T-helper 2 cell treated with Interferon-gamma antibody and Interleukin-4, amounts not matched to agents 100 ng/mL and 5 ng/mL, for 36 hours (primary cell): Measurements from ENCODE around the gene KDM2A. TPM values are rescaled to one million over a fixed set of nuclear protein-coding genes. Genes with fewer than 3 reads are reported as not detected.

Source experiments
- intact Hi-C: fragments of 100-400 bp; cut with micrococcal nuclease; formaldehyde crosslinking; loops from one replicate; pipeline ENCODE4 v1.15.1; 2023
- total RNA-seq: library from RNA; stranded (reverse); gene quantifications from 2 replicates; pipeline ENCODE4 v1.2.3, GENCODE V29; 2022

Gene KDM2A
- total RNA-seq, 1 donor from 2014 or later = 97.8 TPM

- intact Hi-C loops = no loop called here
Measured at GRCh38 chr11:67295846-67296245, 176.8 kb downstream of the KDM2A start.

DNA sequence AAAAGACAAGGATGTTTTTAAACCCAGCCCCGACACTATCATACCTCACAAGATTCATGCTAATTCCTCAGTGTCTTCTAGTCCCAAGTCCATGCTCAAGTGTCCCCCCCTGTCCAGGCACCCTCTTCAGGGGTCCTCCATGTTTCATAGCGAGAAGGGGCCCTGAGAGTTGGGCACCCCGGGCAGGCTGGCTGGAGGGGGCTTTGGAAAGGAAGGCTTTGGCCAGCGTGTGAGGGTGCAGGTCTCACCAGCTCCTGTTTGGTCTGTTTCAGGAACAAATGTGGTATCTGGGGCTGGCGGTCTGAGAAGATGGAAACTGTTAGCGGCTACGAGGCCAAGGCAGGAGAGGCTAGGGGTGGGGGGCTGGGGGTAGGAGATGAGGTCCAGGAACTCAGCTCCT lies 179.7 kb downstream of the KDM2A start:
- intact Hi-C loops = no loop called here

DNA sequence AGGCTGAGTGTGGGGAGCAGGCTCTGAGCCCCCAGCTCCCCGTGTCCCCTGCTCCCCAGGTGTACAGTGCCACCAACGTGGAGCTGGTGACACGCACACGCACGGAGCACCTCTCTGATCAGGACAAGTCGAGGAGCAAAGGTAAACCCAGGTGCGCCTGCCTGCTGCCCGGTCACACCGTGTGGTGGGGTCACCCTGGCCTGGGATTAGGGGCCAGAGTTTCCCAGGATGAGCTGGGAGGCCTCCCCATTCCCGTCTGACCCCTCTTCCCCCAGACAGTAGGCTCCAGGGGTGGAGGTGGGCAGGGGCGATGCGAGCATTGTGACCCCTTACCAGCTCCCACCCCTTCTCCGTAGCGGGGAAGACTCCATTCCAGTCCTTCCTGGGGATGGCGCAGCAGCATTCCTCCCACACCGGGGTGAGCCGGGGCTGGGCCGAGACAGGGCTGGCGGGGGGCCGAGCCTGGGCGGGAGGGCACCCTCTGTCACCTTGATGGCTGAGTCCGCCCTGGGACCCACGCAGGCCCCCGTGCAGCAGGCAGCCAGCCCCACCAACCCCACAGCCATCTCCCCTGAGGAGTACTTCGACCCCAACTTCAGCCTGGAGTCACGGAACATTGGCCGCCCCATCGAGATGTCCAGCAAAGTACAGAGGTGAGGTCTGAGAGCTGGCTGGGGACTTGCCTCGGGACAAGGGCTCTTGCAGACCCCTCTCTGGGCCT lies 180.6 kb downstream of the KDM2A start:
- intact Hi-C loops = no loop called here

GRCh38 chr11:67300256-67300755 lies 181.2 kb downstream of the KDM2A start:
- intact Hi-C loops = no loop called here

DNA sequence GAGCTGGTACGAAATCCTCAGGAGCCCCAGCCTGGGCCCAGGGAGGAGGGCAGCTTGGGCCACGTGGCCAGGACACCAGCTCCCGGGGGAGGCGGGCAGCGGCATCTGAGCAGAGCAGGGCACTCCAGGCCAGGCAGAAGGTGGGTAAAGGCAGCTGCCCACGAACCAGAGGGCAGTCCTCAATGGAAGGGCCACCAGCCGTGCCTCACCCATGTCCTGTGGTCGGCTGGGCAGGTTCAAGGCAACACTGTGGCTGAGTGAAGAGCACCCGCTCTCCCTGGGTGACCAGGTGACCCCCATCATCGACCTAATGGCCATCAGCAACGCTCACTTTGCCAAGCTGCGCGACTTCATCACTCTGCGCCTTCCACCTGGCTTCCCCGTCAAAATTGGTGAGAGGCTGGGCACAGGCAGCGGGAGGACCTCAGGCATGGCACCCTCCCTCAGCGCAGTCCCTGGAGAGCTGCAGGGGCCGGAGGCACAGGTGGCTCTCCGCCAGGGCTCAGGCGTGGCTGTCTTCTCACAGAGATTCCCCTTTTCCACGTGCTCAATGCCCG lies 181.8 kb downstream of the KDM2A start:
- intact Hi-C loops = no loop called here

DNA sequence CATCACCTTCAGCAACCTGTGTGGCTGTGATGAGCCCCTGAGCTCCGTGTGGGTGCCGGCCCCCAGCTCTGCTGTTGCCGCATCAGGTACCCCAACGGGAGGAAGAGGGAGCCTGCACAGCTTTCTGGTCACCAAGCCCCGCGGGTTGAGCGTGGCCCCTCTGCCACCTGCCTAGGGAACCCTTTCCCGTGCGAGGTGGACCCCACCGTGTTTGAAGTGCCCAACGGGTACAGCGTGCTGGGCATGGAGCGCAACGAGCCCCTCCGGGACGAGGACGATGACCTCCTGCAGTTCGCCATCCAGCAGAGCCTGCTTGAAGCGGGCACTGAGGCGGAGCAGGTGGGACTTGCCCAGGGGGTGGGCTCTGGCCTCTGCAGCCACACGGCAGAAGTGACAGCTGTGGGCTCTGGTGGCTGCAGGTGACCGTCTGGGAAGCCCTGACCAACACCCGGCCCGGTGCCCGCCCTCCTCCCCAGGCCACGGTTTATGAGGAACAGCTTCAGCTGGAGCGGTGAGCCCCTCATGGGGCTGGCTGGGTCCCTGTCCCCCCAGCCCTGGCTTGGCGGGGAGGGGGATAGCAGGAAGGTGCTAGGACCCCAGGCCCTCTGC lies 182.4 kb downstream of the KDM2A start:
- intact Hi-C loops = no loop called here

DNA sequence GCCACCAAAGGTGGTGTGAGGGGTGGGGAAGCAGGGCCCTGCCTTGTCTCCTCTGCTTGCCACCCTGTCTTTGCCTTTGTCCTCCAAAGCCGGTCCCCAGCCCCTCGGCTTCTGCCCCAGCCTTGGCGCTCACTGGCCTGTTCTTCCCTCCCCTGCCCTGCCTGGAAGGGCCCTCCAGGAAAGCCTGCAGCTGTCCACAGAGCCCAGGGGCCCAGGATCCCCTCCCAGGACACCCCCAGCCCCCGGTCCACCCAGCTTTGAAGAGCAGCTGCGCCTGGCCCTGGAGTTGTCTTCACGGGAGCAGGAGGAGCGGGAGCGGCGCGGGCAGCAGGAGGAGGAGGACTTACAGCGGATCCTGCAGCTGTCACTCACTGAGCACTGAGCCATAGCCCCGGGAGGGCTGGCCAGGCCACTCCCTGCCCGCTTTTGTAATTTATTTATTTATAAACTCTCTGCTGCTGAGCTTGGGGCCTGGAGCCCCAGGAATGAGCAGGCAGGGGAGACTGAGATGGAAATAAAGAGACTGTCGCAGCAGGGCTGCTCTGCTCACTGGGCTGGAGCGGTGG lies 183.0 kb downstream of the KDM2A start:
- intact Hi-C loops = loop anchor here (2.0 kb wide), 1 partner anchor 15 kb away; no protein-coding TSS in a partner anchor

GRCh38 chr11:67302571-67303131 lies 183.6 kb downstream of the KDM2A start:
- intact Hi-C loops = loop anchor here (1.0 to 2.0 kb wide), 2 partner anchors 14 to 36 kb away; partner anchors contain the start of gene GRK2

DNA sequence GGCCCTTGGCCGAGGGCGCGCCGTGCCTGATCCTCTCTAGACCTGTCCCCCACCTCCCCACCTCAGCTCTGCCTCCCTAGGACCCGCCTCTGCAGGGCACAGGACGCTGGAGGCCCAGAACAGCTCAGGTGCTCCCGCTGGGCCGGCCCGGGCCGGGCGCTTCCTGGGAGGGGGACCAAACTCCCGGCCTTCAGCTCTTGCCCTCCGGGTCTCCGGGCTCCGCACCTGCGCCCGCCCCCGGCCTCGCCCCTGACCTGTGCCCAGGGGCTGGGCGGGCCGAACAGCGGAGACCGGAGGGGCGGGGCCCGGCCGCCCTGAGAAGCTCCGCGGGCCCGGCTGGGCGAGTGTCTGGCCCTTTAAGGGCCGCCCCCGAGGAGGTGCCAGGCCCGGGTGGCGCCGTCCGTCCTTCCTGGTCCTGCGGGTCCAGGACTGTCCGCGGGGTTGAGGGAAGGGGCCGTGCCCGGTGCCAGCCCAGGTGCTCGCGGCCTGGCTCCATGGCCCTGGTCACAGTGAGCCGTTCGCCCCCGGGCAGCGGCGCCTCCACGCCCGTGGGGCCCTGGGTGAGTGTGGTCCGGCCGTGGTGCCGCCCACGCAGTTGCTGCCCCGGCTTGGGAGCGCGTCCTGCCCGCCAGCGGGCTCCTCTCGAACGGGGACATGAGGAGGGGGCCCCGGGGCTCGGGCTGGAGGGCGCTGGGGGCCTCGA lies 184.2 kb downstream of the KDM2A start, which contains the start of gene SSH3:
Gene SSH3 (plus strand): TSS at position 399 of the 703 bp plus-strand sequence. CDS start 96 bp downstream, at position 495.
- intact Hi-C loops = loop anchor here (1.0 to 2.0 kb wide), 2 partner anchors 14 to 37 kb away; partner anchors contain the start of gene GRK2

GRCh38 chr11:67303835-67304411 lies 184.9 kb downstream of the KDM2A start:
- intact Hi-C loops = loop anchor here (1.0 to 2.0 kb wide), 2 partner anchors 13 to 38 kb away; partner anchors contain the start of gene GRK2

GRCh38 chr11:67304511-67305113 lies 185.5 kb downstream of the KDM2A start:
- intact Hi-C loops = no loop called here

- intact Hi-C loops = no loop called here
Measured at GRCh38 chr11:67306769-67307544, 187.9 kb downstream of the KDM2A start.

DNA sequence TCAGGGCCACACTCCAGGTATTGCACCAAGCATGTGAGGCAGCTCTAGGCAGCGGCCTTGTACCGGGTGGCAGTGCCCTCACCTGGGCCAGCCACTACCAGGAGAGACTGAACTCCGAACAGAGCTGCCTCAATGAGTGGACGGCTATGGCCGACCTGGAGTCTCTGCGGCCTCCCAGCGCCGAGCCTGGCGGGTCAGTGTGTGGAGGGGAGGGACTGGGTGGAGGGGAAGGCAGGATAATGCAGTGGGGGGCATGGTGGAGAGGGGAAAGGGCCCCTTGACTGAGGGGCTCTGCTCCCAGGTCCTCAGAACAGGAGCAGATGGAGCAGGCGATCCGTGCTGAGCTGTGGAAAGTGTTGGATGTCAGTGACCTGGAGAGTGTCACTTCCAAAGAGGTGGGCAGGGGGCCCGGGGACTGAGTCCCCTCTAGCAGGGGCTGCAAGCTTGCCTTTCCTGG lies 188.5 kb downstream of the KDM2A start:
- intact Hi-C loops = no loop called here

Other genes with a start within 250 kb of the KDM2A start
- 12.7 and 14.1 TPM in 2 replicates for gene PC, start 160.9 kb upstream of the KDM2A start, total RNA-seq
- not detected in 2 replicates for gene C11orf86, start 144.0 kb upstream of the KDM2A start, total RNA-seq
- not detected in 2 replicates for gene SYT12, start 96.1 kb upstream of the KDM2A start, total RNA-seq
- 0.27 TPM in 1 of 2 replicates, not detected in the other for gene RHOD, start 62.4 kb upstream of the KDM2A start, total RNA-seq
- gene GRK2, start 147.2 kb downstream of the KDM2A start, total RNA-seq = 315 and 316 TPM in 2 replicates
- 188 and 192 TPM in 2 replicates for gene ANKRD13D, start 170.0 kb downstream of the KDM2A start, total RNA-seq
- 9.7 and 14.2 TPM in 2 replicates for gene SSH3, start 184.3 kb downstream of the KDM2A start, total RNA-seq
- 48.0 and 52.8 TPM in 2 replicates for gene POLD4, start 234.3 kb downstream of the KDM2A start, total RNA-seq